ENCODE measurements around the gene ALG5. TPM values are rescaled to one million over a fixed set of nuclear protein-coding genes. Genes with fewer than 3 reads are reported as not detected.

Gene ALG5
- total and polyA plus RNA-seq, 7 experiments from 2014 or later = 12.1 to 82.2 (median 23.7) TPM

DNA sequence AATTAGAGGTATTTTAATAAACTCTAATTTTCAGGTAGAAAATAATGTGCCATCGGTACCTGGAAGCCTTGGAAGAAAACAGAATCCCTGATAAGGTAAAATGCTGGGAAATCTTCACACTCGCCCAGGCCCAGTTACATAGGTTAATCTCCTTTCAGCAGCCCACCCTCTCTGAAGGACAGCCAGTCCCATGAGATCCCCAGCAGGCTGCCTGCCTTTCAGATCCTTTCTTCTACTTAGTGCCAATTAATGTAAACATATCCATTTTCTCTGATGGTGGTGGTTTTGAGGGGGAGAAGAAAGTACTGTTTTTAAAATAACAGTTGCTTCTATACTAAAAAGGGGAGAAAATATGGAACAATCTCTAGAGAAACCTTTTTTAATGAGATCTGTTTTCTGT is 91.3 kb downstream of the ALG5 start:
- POLR2A ChIA-PET = no interaction called here
- no peaks in the 10 kb centered on the region for H3K36me3 ChIP-seq (ENCODE audit: control insufficient read depth in 2 of 3, insufficient read depth in 3 of 3, low read length in 3 of 3)
- ATAC-seq = no peak
- no peaks in the 10 kb centered on the region for H3K36me3 Mint-ChIP-seq
- H3K4me3 ChIP-seq (ENCODE audit: low read length) = no peak overlapping the region
- intact Hi-C loops (cut with micrococcal nuclease) = no loop called here
- no peak overlapping the region for H3K4me3 Mint-ChIP-seq
- H3K4me1 ChIP-seq (ENCODE audit: control insufficient read depth in 2 of 2, insufficient read depth in 2 of 2, low read length in 2 of 2) = no peaks in the 10 kb centered on the region
- no peaks in the 10 kb centered on the region for H3K9me3 Mint-ChIP-seq
- no peak overlapping the region for H3K27ac Mint-ChIP-seq
- no peaks in the 10 kb centered on the region for H3K27me3 ChIP-seq (ENCODE audit: control insufficient read depth in 2 of 2, insufficient read depth in 2 of 2, low read length in 2 of 2)
- H3K9me3 ChIP-seq (ENCODE audit: control insufficient read depth in 2 of 3, low read length in 3 of 3) = no peaks in the 10 kb centered on the region
- no peaks in the 10 kb centered on the region for H3K4me1 Mint-ChIP-seq
- CTCF ChIA-PET = no interaction called here
- no peak for DNase-seq
- peaks cover 15 to 32% (median 27%) of the 10 kb centered on the region in 5 donors for H3K27me3 Mint-ChIP-seq
- no peak overlapping the region for H3K27ac ChIP-seq (ENCODE audit: low read depth, low read length)

DNA sequence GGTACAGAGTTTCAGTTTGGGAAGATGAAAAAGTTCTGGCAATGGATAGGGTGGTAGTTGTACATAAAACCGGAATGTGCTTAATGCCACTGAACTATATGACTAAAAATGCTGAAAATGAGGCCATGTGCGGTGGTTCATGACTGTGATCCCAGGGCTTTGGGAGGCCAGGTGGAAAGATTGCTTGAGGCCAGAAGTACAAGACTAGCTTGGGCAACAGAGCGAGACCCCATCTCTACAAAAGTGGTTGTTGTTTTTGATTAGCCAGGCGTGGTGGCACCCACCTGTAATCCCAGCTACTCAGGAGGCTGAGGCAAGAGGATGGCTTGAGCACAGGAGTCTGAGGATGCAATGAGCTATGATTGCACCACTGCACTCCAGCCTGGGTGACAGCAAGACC is 91.9 kb downstream of the ALG5 start:
- Mint-ChIP-seq H3K4me1 (no peaks in the 10 kb centered on the region), H3K27ac (no peak overlapping the region), H3K4me3 (no peak overlapping the region), H3K27me3 (peaks cover 14 to 32% (median 27%) of the 10 kb centered on the region in 5 donors), H3K9me3 (no peaks in the 10 kb centered on the region), H3K36me3 (no peaks in the 10 kb centered on the region)
- DNase-seq (no peak), ATAC-seq (no peak)
- H3K4me1 ChIP-seq (ENCODE audit: control insufficient read depth in 2 of 2, insufficient read depth in 2 of 2, low read length in 2 of 2) = no peaks in the 10 kb centered on the region
- H3K9me3 ChIP-seq (ENCODE audit: control insufficient read depth in 2 of 3, low read length in 3 of 3) = no peaks in the 10 kb centered on the region
- POLR2A ChIA-PET = no interaction called here
- intact Hi-C loops (cut with micrococcal nuclease) = no loop called here
- no peak overlapping the region for H3K4me3 ChIP-seq (ENCODE audit: low read length)
- CTCF ChIA-PET = no interaction called here
- H3K27ac ChIP-seq (ENCODE audit: low read depth, low read length) = no peak overlapping the region
- H3K27me3 ChIP-seq (ENCODE audit: control insufficient read depth in 2 of 2, insufficient read depth in 2 of 2, low read length in 2 of 2) = no peaks in the 10 kb centered on the region
- no peaks in the 10 kb centered on the region for H3K36me3 ChIP-seq (ENCODE audit: control insufficient read depth in 2 of 3, insufficient read depth in 3 of 3, low read length in 3 of 3)

DNA sequence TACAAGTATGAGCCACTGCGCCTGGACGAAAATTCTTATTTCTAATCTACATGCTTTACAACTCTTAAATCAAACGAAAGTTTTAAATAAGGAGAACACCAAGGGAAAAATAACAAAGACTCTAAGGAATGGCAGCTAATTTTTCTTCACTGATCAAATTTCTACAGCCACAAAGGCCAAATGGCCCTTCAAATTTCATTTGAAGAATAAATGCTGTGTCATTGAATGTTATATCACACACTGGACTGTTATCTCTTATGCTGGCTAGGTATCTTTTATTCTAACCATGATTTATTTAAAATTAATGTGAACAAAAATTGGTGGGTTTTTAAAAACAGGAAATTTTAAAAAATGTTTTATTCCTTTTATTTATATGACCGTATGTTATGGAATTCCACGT is 93.2 kb downstream of the ALG5 start:
- POLR2A ChIA-PET = no interaction called here
- Mint-ChIP-seq H3K27ac (no peak overlapping the region), H3K4me1 (no peaks in the 10 kb centered on the region), H3K9me3 (no peaks in the 10 kb centered on the region), H3K4me3 (no peak overlapping the region), H3K27me3 (peaks cover 10 to 36% (median 31%) of the 10 kb centered on the region in 5 donors), H3K36me3 (no peaks in the 10 kb centered on the region)
- H3K27ac ChIP-seq (ENCODE audit: low read depth, low read length) = no peak overlapping the region
- H3K27me3 ChIP-seq (ENCODE audit: control insufficient read depth in 2 of 2, insufficient read depth in 2 of 2, low read length in 2 of 2) = no peaks in the 10 kb centered on the region
- no peak overlapping the region for H3K4me3 ChIP-seq (ENCODE audit: low read length)
- DNase-seq = no peak
- CTCF ChIA-PET = no interaction called here
- no peak for ATAC-seq
- H3K36me3 ChIP-seq (ENCODE audit: control insufficient read depth in 2 of 3, insufficient read depth in 3 of 3, low read length in 3 of 3) = no peaks in the 10 kb centered on the region
- H3K9me3 ChIP-seq (ENCODE audit: control insufficient read depth in 2 of 3, low read length in 3 of 3) = no peaks in the 10 kb centered on the region
- H3K4me1 ChIP-seq (ENCODE audit: control insufficient read depth in 2 of 2, insufficient read depth in 2 of 2, low read length in 2 of 2) = no peaks in the 10 kb centered on the region
- intact Hi-C loops (cut with micrococcal nuclease) = no loop called here

DNA sequence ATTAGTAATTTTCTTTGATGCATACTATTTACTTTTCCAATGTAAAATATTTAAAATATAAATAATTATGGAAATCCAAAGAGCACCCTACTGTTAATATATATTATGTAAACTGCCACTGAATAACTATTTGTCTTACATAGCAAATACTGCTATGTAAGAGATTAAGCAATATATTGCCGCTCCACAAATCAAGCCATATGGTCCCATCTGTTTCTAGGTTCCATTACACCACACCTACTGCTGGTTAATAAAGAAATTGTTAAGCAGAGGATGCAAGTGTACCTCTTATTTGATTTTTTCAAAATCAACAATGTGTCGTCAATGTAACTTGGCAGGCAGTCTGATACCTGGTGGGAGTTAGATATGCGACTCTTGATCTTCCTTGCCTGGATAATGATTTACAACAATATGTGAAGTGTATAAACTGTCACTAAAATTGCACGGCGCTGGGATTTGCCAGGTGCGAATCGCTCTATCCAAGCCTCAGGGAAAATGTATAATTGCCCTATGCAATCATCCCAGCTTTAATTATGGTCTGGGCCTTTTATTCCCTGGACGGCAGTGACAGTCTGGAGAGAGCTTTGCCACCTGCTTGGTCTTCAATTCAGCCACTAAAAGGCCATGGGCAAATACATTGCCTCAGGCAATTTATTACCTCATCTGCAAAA is 95.1 kb downstream of the ALG5 start:
- H3K4me3 Mint-ChIP-seq = no peak overlapping the region

More for the DNA sequence above, 95.1 kb downstream of the ALG5 start:
- Histone ChIP-seq H3K4me3 (ENCODE audit: low read length) (no peak overlapping the region), H3K27ac (ENCODE audit: low read depth, low read length) (no peak overlapping the region), H3K9me3 (ENCODE audit: control insufficient read depth in 2 of 3, low read length in 3 of 3) (no peaks in the 10 kb centered on the region), H3K36me3 (ENCODE audit: control insufficient read depth in 2 of 3, insufficient read depth in 3 of 3, low read length in 3 of 3) (no peaks in the 10 kb centered on the region), H3K4me1 (ENCODE audit: control insufficient read depth in 2 of 2, insufficient read depth in 2 of 2, low read length in 2 of 2) (no peaks in the 10 kb centered on the region), H3K27me3 (ENCODE audit: control insufficient read depth in 2 of 2, insufficient read depth in 2 of 2, low read length in 2 of 2) (no peaks in the 10 kb centered on the region)
- ATAC-seq (no peak), DNase-seq (no peak)
- ChIA-PET CTCF (no interaction called here), POLR2A (no interaction called here)
- intact Hi-C loops (cut with micrococcal nuclease) = no loop called here
- Mint-ChIP-seq H3K36me3 (no peaks in the 10 kb centered on the region), H3K9me3 (no peaks in the 10 kb centered on the region), H3K4me1 (no peaks in the 10 kb centered on the region), H3K27ac (no peak overlapping the region), H3K27me3 (peaks cover 20 to 39% (median 30%) of the 10 kb centered on the region in 5 donors)

Other genes starting within 250 kb of the ALG5 start
- gene RFXAP, start 180.1 kb downstream of the ALG5 start, total RNA-seq = 10 to 100 TPM in 3 of 5 experiments, 1 to 10 TPM in 2; 4.9 to 12.7 (median 12.0) TPM
- gene RFXAP, start 180.1 kb downstream of the ALG5 start, polyA plus RNA-seq = 1 to 10 TPM; 2.4 TPM
- gene SMAD9, start 79.1 kb downstream of the ALG5 start, total RNA-seq = not detected
- under 1 TPM; 0.02 to 0.05 TPM for gene SMAD9, start 79.1 kb downstream of the ALG5 start, polyA plus RNA-seq
- 10 to 100 TPM; 41.0 to 91.7 (median 80.3) TPM for gene EXOSC8, start 1.4 kb upstream of the ALG5 start, total RNA-seq
- 10 to 100 TPM; 57.8 to 98.3 TPM for gene EXOSC8, start 1.4 kb upstream of the ALG5 start, polyA plus RNA-seq
- gene SUPT20H, start 60.3 kb upstream of the ALG5 start, total RNA-seq = 100 to 1,000 TPM in 1 of 5 experiments, 10 to 100 TPM in 4; 70.5 to 106 (median 86.1) TPM
- 10 to 100 TPM; 63.0 to 75.8 TPM for gene SUPT20H, start 60.3 kb upstream of the ALG5 start, polyA plus RNA-seq
- gene CSNK1A1L, start 106.3 kb upstream of the ALG5 start, total RNA-seq = not detected
- not detected for gene CSNK1A1L, start 106.3 kb upstream of the ALG5 start, polyA plus RNA-seq